Esophagus muscularis mucosa (tissue), 4 donors: ENCODE data around the gene KIFAP3. TPM values are rescaled to one million over a fixed set of nuclear protein-coding genes. Genes with fewer than 3 reads are reported as not detected.

ENCODE experiments used
- DNase-seq: peaks from one replicate; pipeline ENCODE4 v3.0.0-alpha.2; 2017; ENCODE audit errors: extremely low spot score
- H3K27ac ChIP-seq, 4 donors: fragments of 200-600 bp; sonication (generic); replicated peaks in 1 of 4; 1 replicate in 3 of 4; 2 replicates in 1 of 4; pipeline ENCODE4 v1.5.1; 2016 to 2019; ENCODE audit warnings: mild to moderate bottlenecking in 1 of 4
- H3K27me3 ChIP-seq, 4 donors: fragments of 200-600 bp; sonication (generic); one replicate each; pipeline versions ENCODE4 v1.5.1 to v1.6.0; 2016 to 2019
- H3K36me3 ChIP-seq, 4 donors: fragments of 200-600 bp; sonication (generic); one replicate each; pipeline ENCODE4 v1.5.1; 2016 to 2019
- H3K4me1 ChIP-seq, 4 donors: fragments of 200-600 bp; sonication (generic); one replicate each; pipeline ENCODE4 v1.5.1; 2016 to 2019
- H3K4me3 ChIP-seq, 4 donors: fragments of 200-600 bp; sonication (generic); 1 replicate in 2 of 4; 2 replicates in 2 of 4; pipeline ENCODE4 v1.5.1; 2016 to 2019; ENCODE audit warnings: mild to moderate bottlenecking in 4 of 4, moderate library complexity in 1 of 4
- H3K9me3 ChIP-seq, 4 donors: fragments of 200-600 bp; sonication (generic); 1 replicate in 3 of 4; 2 replicates in 1 of 4; pipeline ENCODE4 v1.5.1; 2016 to 2019
- CTCF ChIP-seq, 3 experiments: fragments of 200-600 bp in 2 of 3; fragments of 450-650 bp in 1 of 3; sonication (generic) in 2 of 3; IDR thresholded peaks; one replicate each; pipeline ENCODE4 v1.5.1; 2017 to 2019; ENCODE audit warnings: antibody characterized with exemption in 3 of 3, mild to moderate bottlenecking in 2 of 3, moderate library complexity in 1 of 3
- EP300 ChIP-seq: sonication (generic); formaldehyde crosslinking; IDR thresholded peaks from one replicate; pipeline ENCODE4 v1.6.1; 2017; ENCODE audit warnings: antibody characterized with exemption
- POLR2A ChIP-seq: fragments of 450-650 bp; IDR thresholded peaks from one replicate; pipeline ENCODE4 v1.6.1; 2017; ENCODE audit warnings: antibody characterized with exemption, moderate library complexity, mild to moderate bottlenecking, low read depth
- POLR2AphosphoS5 ChIP-seq, 2 donors: sonication (generic); formaldehyde crosslinking; IDR thresholded peaks; one replicate each; pipeline ENCODE4 v1.6.1; 2017; ENCODE audit warnings: antibody characterized with exemption in 2 of 2
- WGBS: methylation state at CpG from one replicate; pipeline ENCODE4 v1.1.5; 2018; 5-methylcytosine and 5-hydroxymethylcytosine counted together
- intact Hi-C: fragments of 100-400 bp; cut with DNase I; formaldehyde crosslinking; loops from one replicate; pipeline ENCODE4 v1.15.1; 2023
- total RNA-seq, 4 donors: library from RNA; depleted of rRNA; stranded (reverse); fragments of >200 nt; gene quantifications; one replicate each; pipeline versions ENCODE4 v1.1.0 to v1.2.1, GENCODE V29; 2016

The KIFAP3 gene
- total RNA-seq, 4 donors from 2014 or later = 23.9 to 35.9 (median 30.0) TPM

GRCh38 chr1:169914531-169914930 lies 160.0 kb downstream of the KIFAP3 start:
- 65% methylated on average over 3 of the region's 3 CpGs for WGBS
- TF ChIP-seq POLR2AphosphoS5 (IDR thresholded peaks at IDR 0.05) (no peak), CTCF (IDR thresholded peaks at IDR 0.05) (no peak), EP300 (no peak), POLR2A (no peak)
- Histone ChIP-seq H3K27me3 (no peaks in the 10 kb centered on the region), H3K36me3 (peaks cover 0 to 21% (median 9%) of the 10 kb centered on the region in 4 donors), H3K9me3 (no peaks in the 10 kb centered on the region), H3K4me3 (no peak overlapping the region), H3K27ac (no peak overlapping the region), H3K4me1 (no peaks in the 10 kb centered on the region)
- intact Hi-C loops = no loop called here
- DNase-seq = no peak

GRCh38 chr1:169909499-169909898 lies 165.0 kb downstream of the KIFAP3 start:
- DNase-seq = no peak
- TF ChIP-seq POLR2A = no peak
- TF ChIP-seq CTCF (IDR thresholded peaks at IDR 0.05) = no peak
- no peak for TF ChIP-seq EP300
- TF ChIP-seq POLR2AphosphoS5 (IDR thresholded peaks at IDR 0.05) = no peak
- Histone ChIP-seq H3K4me1 (no peaks in the 10 kb centered on the region), H3K36me3 (no peaks in the 10 kb centered on the region), H3K27me3 (no peaks in the 10 kb centered on the region), H3K4me3 (no peak overlapping the region), H3K27ac (no peak overlapping the region), H3K9me3 (no peaks in the 10 kb centered on the region)
- WGBS = 92% methylated on average over 16 of the region's 16 CpGs
- intact Hi-C loops = no loop called here

GRCh38 chr1:169906938-169907337 lies 167.6 kb downstream of the KIFAP3 start:
- no peak for DNase-seq
- H3K9me3 ChIP-seq = no peaks in the 10 kb centered on the region
- H3K4me3 ChIP-seq = no peak overlapping the region
- no peak overlapping the region for H3K27ac ChIP-seq
- H3K27me3 ChIP-seq = peaks cover 0 to 4% (median 0%) of the 10 kb centered on the region in 4 donors
- no peaks in the 10 kb centered on the region for H3K36me3 ChIP-seq
- no peaks in the 10 kb centered on the region for H3K4me1 ChIP-seq
- intact Hi-C loops = no loop called here
- no peak for TF ChIP-seq POLR2AphosphoS5 (IDR thresholded peaks at IDR 0.05)
- TF ChIP-seq CTCF (IDR thresholded peaks at IDR 0.05) = no peak
- no peak for TF ChIP-seq POLR2A
- no peak for TF ChIP-seq EP300

- TF ChIP-seq POLR2A (no peak), POLR2AphosphoS5 (IDR thresholded peaks at IDR 0.05) (no peak), CTCF (IDR thresholded peaks at IDR 0.05) (no peak), EP300 (no peak)
- 92% methylated on average over 1 of the region's 1 CpG for WGBS
- intact Hi-C loops = no loop called here
These were observed 169.7 kb downstream of the KIFAP3 start for GRCh38 chr1:169904834-169905233.

GRCh38 chr1:169902751-169903150 lies 171.7 kb downstream of the KIFAP3 start:
- Histone ChIP-seq H3K4me3 (no peak overlapping the region), H3K27me3 (peaks cover 0 to 10% (median 0%) of the 10 kb centered on the region in 4 donors), H3K36me3 (no peaks in the 10 kb centered on the region), H3K27ac (no peak overlapping the region), H3K4me1 (no peaks in the 10 kb centered on the region), H3K9me3 (no peaks in the 10 kb centered on the region)
- no peak for TF ChIP-seq CTCF (IDR thresholded peaks at IDR 0.05)
- TF ChIP-seq POLR2AphosphoS5 (IDR thresholded peaks at IDR 0.05) = no peak
- no peak for TF ChIP-seq EP300
- no peak for TF ChIP-seq POLR2A
- 70% methylated on average over 5 of the region's 5 CpGs for WGBS
- DNase-seq = no peak
- intact Hi-C loops = no loop called here

More at GRCh38 chr1:169904834-169905233, 169.7 kb downstream of the KIFAP3 start:
- Histone ChIP-seq H3K27me3 (peaks cover 0 to 8% (median 0%) of the 10 kb centered on the region in 4 donors), H3K36me3 (no peaks in the 10 kb centered on the region), H3K4me1 (no peaks in the 10 kb centered on the region), H3K4me3 (no peak overlapping the region), H3K9me3 (no peaks in the 10 kb centered on the region), H3K27ac (no peak overlapping the region)
- no peak for DNase-seq
